ENCODE measurements around the gene JMJD7. TPM values are rescaled to one million over a fixed set of nuclear protein-coding genes. Genes with fewer than 3 reads are reported as not detected.
A peak's percentile ranks its signal among the peaks of the same experiment; 100 is the strongest.

Gene JMJD7
- total RNA-seq, 3 donors from 2014 or later (not counting 1 experiment from before 2014, with no cell fraction given): 20.3 to 36.4 (median 28.7) TPM

GRCh38 chr15:41861736-41862356 is 34.0 kb downstream of the JMJD7 start:
- H3K27me3 Mint-ChIP-seq (ENCODE audit: low read depth in 2 of 2): no peaks in the 10 kb centered on the region
- ATAC-seq (no peak), DNase-seq (no peak)
- no peaks in the 10 kb centered on the region for H3K27me3 ChIP-seq (ENCODE audit: control insufficient read depth, insufficient read depth, low read length)
- H3K36me3 Mint-ChIP-seq: no peaks in the 10 kb centered on the region
- intact Hi-C loops (cut with micrococcal nuclease): no loop called here
- H3K9me3 ChIP-seq (ENCODE audit: control insufficient read depth, insufficient read depth, low read length): no peaks in the 10 kb centered on the region
- H3K36me3 ChIP-seq (ENCODE audit: control insufficient read depth, insufficient read depth, low read length): no peaks in the 10 kb centered on the region
- no peak for TF ChIP-seq CTCF (IDR thresholded peaks at IDR 0.05)
- no peak overlapping the region for H3K4me3 ChIP-seq (ENCODE audit: low read length)
- H3K4me1 ChIP-seq (ENCODE audit: control insufficient read depth, insufficient read depth, low read length): peaks cover 16% of the 10 kb centered on the region
- 91% methylated on average over 18 of the region's 18 CpGs for WGBS (ENCODE audit: insufficient coverage)
- no peaks in the 10 kb centered on the region for H3K4me1 Mint-ChIP-seq
- H3K27ac ChIP-seq (ENCODE audit: low read length): no peak overlapping the region
- H3K4me3 Mint-ChIP-seq: no peak overlapping the region
- H3K9me3 Mint-ChIP-seq: no peaks in the 10 kb centered on the region
- no peak overlapping the region for H3K27ac Mint-ChIP-seq

- DNase-seq (peak in 1 of 2 donors; percentile 27), ATAC-seq (no peak)
- 73% methylated on average over 19 of the region's 19 CpGs for WGBS (ENCODE audit: insufficient coverage)
- Mint-ChIP-seq H3K4me1 (peaks cover 0 to 5% of the 10 kb centered on the region in 2 donors), H3K27ac (no peak overlapping the region), H3K36me3 (no peaks in the 10 kb centered on the region), H3K27me3 (ENCODE audit: low read depth in 2 of 2) (no peaks in the 10 kb centered on the region), H3K9me3 (no peaks in the 10 kb centered on the region), H3K4me3 (no peak overlapping the region)
- intact Hi-C loops (cut with micrococcal nuclease): no loop called here
- H3K27me3 ChIP-seq (ENCODE audit: control insufficient read depth, insufficient read depth, low read length): no peaks in the 10 kb centered on the region
- H3K36me3 ChIP-seq (ENCODE audit: control insufficient read depth, insufficient read depth, low read length): no peaks in the 10 kb centered on the region
- H3K27ac ChIP-seq (ENCODE audit: low read length): no peak overlapping the region
- H3K4me1 ChIP-seq (ENCODE audit: control insufficient read depth, insufficient read depth, low read length): peaks cover 16% of the 10 kb centered on the region
- H3K4me3 ChIP-seq (ENCODE audit: low read length): no peak overlapping the region
- no peak for TF ChIP-seq CTCF (IDR thresholded peaks at IDR 0.05)
- no peaks in the 10 kb centered on the region for H3K9me3 ChIP-seq (ENCODE audit: control insufficient read depth, insufficient read depth, low read length)
These were observed 34.7 kb downstream of the JMJD7 start for GRCh38 chr15:41862515-41863116.

- intact Hi-C loops (cut with micrococcal nuclease): no loop called here
- no peak overlapping the region for H3K27ac ChIP-seq (ENCODE audit: low read length)
- Mint-ChIP-seq H3K27ac (no peak overlapping the region), H3K4me3 (no peak overlapping the region), H3K36me3 (no peaks in the 10 kb centered on the region), H3K27me3 (ENCODE audit: low read depth in 2 of 2) (no peaks in the 10 kb centered on the region), H3K4me1 (peaks cover 0 to 6% of the 10 kb centered on the region in 2 donors), H3K9me3 (no peaks in the 10 kb centered on the region)
- no peak for DNase-seq
- ATAC-seq: no peak
- TF ChIP-seq CTCF (IDR thresholded peaks at IDR 0.05): no peak
- no peak overlapping the region for H3K4me3 ChIP-seq (ENCODE audit: low read length)
- H3K27me3 ChIP-seq (ENCODE audit: control insufficient read depth, insufficient read depth, low read length): no peaks in the 10 kb centered on the region
- H3K4me1 ChIP-seq (ENCODE audit: control insufficient read depth, insufficient read depth, low read length): peaks cover 10% of the 10 kb centered on the region
- H3K9me3 ChIP-seq (ENCODE audit: control insufficient read depth, insufficient read depth, low read length): no peaks in the 10 kb centered on the region
- H3K36me3 ChIP-seq (ENCODE audit: control insufficient read depth, insufficient read depth, low read length): no peaks in the 10 kb centered on the region
- 91% methylated on average over 18 of the region's 18 CpGs for WGBS (ENCODE audit: insufficient coverage)
These were observed 37.7 kb downstream of the JMJD7 start for GRCh38 chr15:41865490-41866055.

Data from natural killer cell (primary cell).